IPS DF 19.7 (cell line): ENCODE data around the gene DDX31.

Experiments
- DNase-seq: peaks from one replicate; pipeline ENCODE4 v3.0.0-alpha.2; 2013; ENCODE audit warnings: low read depth, low spot score

Gene DDX31

DNA sequence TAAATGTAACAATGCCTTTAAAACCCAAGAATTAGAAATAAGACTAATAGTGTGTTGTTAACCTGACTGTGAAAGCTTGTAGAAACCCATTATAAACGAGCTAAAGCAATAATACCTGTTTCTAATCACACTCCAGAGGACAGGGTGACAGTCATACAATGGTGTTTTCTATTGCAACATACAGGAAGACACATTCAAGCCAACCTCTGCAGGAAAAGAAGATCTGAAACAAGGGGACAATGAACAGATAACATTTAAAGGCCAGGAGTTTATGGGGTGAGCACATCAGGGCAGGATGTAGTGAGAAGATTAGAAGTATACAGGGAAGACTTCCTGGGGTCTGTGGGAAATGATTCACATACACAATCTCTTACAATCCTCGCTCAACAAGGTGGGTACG is 73.6 kb downstream of the DDX31 start:
- DNase-seq = no peak

DNA sequence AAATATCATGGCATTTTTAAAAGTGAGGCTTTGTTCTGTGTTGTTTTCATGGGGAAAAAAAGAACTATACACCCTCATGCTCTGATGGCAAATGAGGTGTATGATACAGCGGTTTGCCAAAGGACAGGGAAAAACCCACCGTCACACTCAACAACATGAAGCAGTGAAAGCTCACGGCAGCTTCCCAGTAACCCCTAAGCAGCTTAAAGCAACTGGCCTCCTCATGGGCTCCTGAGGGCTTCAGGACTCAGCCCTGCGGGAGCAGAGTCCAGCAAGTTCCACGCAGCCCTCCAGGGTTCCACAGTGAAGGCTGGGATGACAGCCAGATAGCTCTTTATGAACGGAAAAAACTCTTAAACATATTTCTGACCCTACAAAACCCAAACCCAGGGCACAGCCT is 74.5 kb downstream of the DDX31 start:
- DNase-seq = no peak

DNA sequence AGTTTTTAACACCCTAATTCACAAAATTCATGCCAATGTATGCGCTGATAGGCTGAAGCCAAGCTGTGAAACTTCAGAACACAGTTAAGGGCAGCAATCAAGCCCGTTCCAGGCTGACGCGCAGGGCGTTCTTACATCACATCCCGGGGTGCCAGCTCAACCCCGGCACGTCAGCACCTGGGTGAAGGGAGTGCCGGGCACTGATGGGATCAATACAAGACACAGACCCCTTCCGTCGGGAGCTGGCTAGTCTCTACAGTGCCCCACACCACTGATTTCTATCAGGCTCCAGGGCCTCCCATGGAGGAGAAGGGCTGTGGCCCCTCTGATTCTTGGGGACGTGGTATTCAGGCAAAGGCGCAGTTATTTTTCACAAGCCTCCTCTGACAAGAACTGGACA is 75.4 kb downstream of the DDX31 start:
- no peak for DNase-seq

DNA sequence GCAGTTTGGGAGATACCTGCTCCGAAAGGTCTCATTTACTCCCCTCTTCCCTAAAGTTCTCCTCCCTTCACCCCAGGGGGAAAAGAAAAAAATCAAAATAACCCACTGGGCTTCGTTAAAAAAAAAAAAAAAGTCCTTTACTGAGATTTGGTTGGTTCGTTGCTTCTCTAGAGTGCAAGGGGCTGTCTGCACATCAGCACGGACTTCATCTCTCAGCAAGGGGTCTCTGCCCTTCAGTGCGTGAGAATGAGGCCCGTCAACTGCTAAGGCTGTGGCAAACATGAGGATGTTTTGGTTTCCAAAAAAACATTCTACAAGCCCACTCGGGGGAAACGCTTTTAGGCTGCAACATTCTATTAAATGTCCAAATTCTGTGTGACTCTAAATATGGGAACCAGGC is 77.3 kb downstream of the DDX31 start:
- DNase-seq = no peak

DNA sequence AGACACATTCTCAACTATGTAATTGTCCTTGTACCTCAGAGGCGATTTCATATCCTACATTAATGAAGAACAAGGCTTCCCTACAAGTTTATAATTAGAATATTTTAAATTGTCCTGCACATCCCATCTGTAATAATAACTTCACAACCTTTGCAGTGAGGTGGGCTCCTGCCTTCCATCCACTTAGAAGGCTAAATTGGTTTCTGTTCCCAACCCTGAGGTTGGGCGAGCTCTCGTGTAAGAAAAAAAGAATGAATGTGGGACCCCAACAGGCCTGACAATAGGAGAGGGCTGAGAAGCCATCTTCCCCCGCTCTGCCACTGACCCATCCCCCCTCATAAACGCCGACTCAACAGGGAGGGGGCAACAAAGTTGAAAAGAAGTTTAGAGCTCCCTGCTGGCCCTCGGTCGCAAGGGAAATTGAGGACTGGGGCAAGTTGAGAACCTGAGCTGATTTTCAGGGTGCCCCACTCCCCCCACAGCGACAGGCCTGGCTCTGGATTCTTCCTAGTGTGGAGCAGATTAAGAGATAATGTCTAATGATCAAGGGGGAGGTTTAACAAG is 78.0 kb downstream of the DDX31 start:
- no peak for DNase-seq

DNA sequence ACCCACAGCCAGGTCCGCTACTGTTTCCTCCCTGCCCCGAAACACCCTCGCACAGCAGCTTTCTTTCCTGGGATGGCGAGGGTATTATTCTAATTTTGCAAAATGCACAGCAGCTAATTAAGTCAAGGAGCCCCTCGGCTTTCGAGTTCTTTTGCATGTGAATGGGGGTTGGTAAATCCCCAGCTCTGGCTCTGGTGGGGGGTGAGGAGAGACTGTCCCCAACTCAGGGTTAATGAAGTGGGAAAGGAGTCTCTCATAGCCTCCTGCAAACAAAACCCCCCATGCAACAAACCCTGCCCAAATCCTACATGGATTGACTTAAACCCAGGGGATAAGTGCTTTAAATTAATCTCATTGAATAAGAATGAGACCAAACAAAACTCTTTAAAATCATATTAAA is 78.5 kb downstream of the DDX31 start:
- DNase-seq = no peak

DNA sequence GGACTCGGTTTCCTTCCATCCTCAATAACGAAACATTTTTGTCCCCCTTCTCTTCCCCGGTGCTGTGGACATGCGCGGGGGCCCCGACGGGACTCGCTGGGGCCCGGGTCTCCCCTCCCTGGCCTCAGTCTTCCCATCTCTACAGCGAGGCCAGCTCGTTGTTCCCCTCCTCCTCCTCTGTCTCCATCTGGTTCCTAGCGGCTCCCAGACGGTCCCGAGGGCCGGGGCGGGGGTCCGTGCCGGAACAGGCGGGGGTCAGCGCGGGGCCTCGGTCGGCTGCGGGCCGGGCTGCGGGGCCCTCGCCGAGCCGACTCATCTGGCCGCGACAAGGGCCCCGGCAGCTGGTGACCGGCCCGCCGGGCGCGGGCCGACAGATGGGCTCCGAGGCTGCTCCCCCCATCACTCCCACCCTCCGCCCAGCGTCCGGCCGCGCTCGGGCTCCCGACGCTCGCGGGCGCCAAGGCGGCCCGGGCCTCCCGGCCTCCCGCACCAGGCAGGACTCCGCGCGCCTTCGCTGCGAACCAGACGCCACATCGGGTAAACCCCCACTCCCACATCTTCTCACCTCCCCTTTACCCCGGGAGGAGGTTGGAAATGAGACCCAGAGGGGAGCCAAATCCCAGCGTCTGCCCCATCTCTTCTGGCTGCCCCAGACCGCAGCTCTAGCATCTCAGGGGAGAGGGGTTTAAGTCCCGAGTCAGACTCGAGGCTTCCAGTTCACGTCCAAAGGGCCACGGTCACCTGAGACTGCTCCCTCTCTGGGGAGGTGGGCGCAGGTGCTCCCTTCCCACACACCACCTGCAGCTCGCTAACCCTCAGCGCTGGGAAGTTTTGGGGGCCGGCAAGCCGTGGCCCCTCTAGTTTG is 79.2 kb downstream of the DDX31 start:
- no peak for DNase-seq

DNA sequence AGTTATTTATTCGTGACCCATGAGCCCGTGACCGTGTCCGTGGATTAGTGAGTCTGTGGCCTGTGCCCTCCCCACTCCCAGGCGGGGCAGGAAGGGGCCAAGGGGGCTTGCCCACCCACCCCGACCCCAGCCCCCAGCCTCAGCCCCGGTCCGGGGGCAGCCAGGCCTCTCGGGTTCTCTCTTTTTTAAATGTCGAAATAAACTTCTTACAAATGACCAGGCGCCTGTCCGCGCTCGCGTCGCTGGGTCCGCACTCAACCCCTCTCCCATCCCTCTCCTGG is 79.8 kb downstream of the DDX31 start:
- DNase-seq = no peak

DNA sequence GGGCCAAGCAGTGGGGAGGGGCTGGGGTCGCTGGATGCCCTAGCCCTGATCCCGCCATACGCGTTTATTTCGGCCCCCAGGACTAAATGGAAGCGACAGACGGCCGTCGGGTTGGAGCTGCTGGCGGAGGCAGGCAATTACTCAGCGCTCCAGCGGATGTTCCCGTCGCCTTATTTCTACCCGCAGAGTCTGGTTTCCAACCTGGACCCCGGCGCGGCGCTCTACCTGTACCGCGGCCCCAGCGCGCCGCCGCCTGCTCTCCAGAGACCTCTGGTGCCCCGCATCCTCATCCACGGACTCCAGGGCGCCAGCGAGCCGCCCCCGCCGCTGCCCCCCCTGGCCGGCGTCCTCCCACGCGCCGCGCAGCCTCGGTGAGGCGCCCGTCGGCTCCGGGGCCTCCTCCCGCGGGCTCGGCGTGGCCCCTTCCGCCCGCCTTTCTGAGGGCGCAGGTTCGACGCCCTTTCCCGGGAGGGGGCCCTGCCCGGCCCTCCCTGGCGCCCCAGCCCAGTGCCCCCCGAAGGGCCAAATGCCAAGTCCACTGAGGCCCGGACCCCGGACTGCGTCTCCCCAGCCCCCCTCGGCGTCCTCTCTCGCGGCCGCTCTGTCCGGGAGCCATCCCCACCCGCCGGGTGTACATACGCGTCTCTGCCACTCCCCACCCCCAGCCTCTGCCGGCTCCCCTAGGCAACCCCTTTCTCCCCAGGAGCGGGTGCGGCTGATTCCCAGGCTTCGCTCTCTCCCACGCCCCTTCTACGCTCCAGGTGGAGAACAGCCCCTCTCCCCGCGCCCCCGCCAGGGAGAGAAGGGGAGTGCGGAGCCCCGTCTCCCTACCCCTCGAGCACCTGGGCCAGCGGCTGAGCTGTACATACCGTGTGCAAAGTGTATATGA is 80.4 kb downstream of the DDX31 start:
- no peak for DNase-seq

DNA sequence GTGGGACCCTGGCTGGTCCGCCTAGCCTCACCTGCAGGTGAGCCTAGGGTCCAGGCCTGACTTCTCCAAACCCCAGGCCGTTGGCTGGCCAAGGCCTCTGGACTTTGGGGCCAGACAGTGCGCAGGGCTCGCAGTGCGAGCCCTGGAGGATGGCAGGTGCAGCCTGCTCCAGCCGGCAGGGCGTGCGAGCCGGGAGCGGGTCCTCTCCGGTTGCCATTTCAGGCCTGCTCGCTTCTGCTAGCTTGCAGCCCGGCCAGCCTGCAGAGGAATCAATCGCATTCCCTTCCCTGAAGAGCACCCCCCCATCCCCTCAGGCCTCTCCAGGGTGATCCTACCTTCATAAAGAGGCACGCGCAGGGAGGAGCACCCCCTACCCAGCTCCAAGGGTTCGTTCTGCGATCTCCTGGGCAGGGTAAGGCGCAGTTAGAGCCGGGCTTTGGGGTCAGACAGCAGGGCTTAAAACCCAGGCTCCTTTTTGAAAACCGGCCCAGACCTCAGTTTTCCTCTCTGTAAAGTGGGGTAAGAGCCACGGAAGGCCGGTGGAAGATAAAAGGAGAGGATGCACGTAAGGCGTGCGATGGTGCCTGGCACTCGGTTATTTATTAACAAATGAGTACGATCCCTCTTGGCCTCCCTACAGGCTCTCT is 81.2 kb downstream of the DDX31 start:
- DNase-seq = no peak

DNA sequence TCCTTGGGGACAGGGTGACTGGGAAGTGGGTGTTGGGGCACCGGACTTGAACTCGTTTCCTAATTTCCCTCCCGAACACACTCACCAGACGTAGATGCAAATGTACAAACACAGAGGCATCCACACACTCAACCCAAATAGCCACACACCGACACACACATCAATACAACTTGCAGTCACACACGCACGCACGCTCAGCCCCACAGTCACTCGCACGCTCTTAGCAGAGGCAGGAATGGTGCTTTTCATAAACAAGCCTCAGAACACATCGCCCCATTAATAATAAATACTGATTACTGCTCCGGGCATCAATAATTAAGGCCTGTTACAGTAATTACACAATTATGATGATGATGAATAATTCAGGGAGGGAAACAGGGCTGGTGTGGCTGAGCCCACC is 81.7 kb downstream of the DDX31 start:
- no peak for DNase-seq

DNA sequence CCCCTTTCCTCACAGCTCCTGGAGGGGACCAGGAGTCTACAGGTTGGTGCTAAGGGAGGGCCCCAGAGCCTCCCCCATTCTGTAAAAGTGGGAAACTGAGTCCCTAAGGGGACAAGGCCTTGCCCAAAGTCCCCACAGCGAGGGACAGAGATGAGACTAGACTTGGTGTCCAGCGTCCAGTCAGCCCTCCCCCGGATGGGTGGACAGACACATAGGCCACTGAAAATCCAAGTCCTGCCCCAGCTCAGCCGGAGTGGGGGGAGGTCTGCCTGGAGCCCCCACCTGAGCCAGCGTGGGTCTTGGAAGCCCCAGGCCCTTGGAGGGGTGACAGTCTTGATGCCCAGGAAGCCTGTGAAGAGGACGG is 82.2 kb downstream of the DDX31 start:
- DNase-seq = no peak

DNA sequence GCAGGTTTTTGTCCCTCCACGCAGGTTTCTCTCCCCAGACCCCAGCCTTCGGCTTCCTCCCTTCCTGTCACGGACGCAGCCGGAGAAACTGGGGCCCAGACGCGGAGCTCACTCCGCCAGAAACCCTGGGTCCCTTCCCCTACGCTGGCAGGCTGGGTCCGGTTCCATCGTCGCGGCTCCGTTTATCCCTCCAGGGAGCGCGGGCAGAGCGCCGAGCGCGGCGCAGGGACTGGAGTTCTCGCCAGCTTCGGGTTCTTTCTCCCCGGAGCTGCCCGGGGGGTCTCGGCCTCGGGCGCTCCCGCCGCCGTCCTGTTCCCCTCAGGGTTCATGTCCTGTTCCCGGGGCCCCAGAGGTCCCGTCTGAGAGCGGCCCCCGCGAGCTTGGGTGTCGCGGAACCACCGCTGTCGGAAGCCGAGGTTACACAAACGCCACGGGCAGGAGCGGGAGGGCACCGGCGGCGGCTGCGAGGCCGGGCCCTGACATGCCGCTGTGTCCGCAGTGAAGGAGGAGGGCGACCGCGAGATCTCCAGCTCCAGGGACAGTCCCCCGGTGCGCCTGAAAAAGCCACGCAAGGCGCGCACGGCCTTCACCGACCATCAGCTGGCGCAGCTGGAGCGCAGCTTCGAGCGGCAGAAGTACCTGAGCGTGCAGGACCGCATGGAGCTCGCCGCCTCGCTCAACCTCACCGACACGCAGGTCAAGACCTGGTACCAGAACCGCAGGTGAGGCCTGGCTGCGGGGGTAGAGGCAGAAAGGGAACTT is 82.8 kb downstream of the DDX31 start:
- no peak for DNase-seq

DNA sequence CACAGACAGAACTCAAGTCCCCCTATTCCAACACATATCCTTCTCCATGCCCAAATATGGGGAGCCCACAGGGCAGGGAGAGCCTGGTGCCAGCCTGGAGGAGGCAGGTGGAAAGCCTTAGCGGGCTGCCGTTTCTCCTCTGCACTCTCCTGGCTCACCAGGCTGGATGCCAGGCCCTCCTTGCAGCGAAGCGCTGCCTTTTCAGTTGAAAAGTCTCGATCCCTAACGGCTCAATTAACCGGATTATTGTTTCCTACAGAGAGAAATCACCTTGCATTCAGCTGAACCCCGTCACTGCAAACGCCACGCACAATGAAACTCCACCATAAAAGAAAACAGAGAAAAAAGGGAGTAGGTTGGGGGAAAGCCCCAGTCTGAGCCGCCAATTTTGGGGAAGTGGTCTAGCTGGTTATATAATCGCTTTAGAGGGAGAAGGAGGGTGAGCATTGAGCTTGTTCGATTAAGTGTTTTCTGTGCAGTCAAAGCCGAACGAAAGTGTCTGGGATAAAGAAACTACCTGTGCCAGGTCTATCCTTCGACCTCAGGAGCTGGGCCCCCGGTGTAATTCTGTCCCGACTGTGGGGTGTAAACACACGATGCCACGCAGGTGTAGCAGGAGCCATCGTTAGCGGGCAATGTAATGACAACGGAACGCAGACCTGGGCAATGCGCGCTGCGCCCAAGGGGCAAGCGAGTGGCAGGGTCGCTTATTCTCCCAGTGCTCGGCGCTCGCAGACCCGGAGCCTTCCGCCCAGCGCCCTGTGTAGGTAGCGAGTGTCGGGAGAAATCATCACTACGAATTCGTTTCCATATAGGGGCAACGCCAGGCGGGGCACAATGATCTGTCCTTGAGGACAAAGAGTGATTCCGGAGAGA is 83.6 kb downstream of the DDX31 start:
- no peak for DNase-seq

DNA sequence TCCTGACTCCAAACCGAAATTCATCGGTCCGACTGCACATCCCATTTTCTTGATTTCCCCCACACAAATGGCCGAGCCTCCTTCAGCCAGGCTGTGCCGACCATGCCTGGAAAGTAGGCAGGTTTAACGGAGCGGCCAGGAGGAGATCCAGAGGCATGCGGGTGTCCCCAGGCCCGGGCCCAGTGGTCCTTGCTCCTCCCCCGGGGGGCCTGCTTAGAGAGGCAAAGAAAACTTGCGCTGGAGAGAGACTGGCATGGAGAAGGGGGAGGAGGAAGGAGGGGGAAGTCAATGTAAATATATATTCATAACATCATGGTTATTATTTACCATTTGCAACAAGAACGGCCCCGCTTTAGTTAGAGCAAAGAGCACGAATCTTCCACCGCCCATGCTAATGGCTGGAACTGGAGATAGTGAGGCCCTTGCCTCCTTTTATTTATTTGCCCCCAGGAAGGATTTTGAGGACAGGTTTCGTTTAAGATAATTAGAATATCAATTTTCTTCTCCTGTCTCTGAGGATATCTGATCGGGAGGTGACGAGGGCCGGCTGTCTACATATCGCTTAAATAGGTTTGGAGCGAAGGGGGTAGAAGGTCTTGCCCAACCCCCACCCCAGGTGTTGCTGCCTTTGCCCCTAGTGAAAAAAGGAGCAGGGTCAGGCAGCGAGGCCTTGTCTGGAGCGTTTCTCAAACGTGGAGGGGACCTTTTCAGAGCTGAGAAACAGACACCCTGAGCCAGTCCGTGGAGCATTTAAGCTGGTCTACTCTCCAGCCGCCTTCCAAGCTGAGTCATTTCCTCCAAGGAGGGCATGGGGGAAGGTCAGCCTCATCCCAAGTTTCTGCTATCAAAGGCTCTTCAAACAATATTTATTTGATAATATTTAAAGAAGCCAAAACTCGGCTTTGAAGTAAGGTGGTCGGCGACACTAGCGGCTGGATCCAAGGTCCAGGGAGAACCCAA is 84.9 kb downstream of the DDX31 start:
- DNase-seq = no peak

DNA sequence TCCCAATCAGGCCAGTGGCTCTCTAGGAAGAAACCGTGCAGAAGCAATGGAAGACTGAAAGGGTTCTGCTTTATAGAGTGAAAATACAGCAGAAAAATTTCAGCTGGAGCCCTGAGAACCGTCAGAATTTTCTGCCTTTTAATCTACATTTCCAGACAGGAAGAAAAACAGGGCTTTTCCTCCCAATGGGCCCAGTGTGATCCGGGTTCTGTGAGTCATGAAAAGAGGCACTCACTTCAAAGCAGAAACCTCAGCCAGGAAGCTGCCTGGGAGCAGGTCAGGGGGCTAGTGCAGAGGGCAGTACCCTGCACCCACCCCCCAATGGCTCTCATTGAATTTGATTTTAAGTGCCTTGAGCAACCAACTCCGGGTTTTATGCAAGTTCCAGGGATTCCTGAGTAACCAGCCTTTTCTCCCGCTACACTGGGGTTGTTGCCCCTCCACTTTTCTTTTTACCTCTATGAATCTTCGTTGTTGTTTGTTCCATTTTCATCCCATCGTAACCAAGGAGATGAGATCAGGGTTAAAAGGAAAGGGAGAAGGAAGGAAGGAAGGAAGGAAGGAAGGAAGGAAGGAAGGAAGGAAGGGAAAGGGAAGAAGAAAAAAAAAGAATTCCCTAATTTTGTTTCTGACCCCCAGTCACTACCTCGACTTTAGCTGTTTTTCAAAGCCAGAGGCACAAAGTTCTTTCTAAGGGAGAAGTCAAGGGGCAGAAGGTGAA is 86.0 kb downstream of the DDX31 start:
- no peak for DNase-seq

DNA sequence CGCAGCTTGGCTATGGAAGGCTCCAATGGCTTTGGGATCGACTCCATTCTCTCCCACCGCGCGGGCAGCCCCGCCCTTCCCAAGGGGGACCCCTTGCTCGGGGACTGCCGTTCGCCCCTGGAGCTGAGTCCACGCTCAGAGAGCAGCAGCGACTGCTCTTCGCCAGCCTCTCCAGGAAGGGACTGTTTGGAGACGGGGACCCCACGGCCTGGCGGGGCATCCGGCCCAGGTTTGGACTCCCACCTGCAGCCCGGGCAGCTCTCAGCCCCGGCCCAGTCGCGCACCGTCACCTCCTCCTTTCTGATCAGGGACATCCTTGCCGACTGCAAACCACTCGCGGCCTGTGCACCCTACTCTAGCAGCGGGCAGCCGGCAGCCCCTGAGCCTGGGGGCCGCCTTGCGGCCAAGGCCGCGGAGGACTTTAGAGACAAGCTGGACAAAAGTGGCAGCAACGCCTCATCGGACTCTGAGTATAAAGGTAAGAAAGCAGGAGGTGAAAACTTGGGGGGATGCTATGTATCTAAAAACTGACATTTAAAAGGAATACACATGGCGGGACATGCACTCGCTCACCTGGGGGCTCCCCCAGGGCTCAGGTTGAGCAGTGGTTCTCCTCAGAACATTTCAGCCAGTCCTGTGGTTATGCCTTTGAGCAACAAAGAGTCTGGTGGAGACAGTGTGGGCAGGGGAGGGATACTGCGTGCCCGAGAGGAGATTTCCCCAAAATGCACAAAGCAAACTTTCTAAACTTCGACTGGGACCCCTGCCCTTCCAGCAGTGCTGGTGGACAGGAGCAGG is 86.8 kb downstream of the DDX31 start:
- DNase-seq = no peak

DNA sequence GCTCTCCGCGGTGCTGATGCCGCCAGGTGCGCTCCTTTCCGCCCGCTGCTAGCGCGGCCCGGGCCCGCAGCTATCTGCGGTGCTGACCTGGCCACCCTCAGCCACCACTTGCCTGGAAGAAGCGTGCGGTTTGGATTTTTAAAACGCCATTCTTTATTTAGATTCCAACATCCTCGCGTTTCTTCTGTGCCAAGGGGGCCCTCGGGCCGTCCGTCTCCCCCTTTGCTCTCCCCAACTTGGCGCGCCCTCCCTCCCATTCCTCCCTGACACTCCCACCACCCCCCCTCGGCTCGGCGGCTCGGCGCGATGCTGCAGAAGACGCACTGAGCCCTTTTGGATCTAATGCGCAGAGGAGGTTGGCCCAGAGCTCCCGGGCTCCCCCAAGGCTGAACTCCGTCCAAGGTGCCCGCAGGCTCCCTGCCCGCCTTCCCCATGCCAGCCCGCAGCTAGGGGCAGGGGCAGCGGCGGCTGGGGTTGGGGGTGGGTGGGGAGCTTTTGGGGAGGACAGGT is 87.5 kb downstream of the DDX31 start, which contains the start of gene BARHL1:
Gene BARHL1, plus strand, starts transcription at position 331 of the 510 bp plus-strand sequence. CDS start 192 bp downstream, outside the sequence.
- no peak for DNase-seq
